HEK293T (cell line): ENCODE measurements around the gene SPIN4.

Experiments
- ARNT ChIP-seq: fragments of 450-650 bp; IDR thresholded peaks from 2 replicates; pipeline ENCODE4 v1.6.1; 2017; ENCODE audit warnings: mild to moderate bottlenecking
- BHLHE40 ChIP-seq: fragments of 450-650 bp; IDR thresholded peaks from 2 replicates; pipeline ENCODE4 v1.6.1; 2016; ENCODE audit warnings: mild to moderate bottlenecking, moderate library complexity, borderline replicate concordance
- CTBP1 ChIP-seq: fragments of 450-650 bp; IDR thresholded peaks from 2 replicates; pipeline ENCODE4 v1.6.1; 2016; ENCODE audit warnings: borderline replicate concordance
- ELF4 ChIP-seq: fragments of 450-650 bp; IDR thresholded peaks from 2 replicates; pipeline ENCODE4 v1.6.1; 2017; ENCODE audit warnings: antibody characterized with exemption
- FOXA1 ChIP-seq: fragments of 450-650 bp; IDR thresholded peaks from 2 replicates; pipeline ENCODE4 v1.6.1; 2016; ENCODE audit warnings: mild to moderate bottlenecking
- FOXK2 ChIP-seq: fragments of 450-650 bp; IDR thresholded peaks from 2 replicates; pipeline ENCODE4 v1.6.1; 2016; ENCODE audit warnings: mild to moderate bottlenecking
- FOXM1 ChIP-seq: fragments of 450-650 bp; IDR thresholded peaks from 2 replicates; pipeline ENCODE4 v1.6.1; 2017; ENCODE audit warnings: mild to moderate bottlenecking, borderline replicate concordance
- HDGF ChIP-seq: fragments of 450-650 bp; IDR thresholded peaks from 2 replicates; pipeline ENCODE4 v1.6.1; 2017; ENCODE audit warnings: antibody characterized with exemption, borderline replicate concordance
- NFRKB ChIP-seq: fragments of 450-650 bp; IDR thresholded peaks from 2 replicates; pipeline ENCODE4 v1.6.1; 2016; ENCODE audit warnings: mild to moderate bottlenecking, moderate library complexity
- PKNOX1 ChIP-seq: fragments of 450-650 bp; IDR thresholded peaks from 2 replicates; pipeline ENCODE4 v1.6.1; 2016
- SP1 ChIP-seq: fragments of 450-650 bp; IDR thresholded peaks from 2 replicates; pipeline ENCODE4 v1.6.1; 2017
- SUZ12 ChIP-seq: fragments of 450-650 bp; IDR thresholded peaks from 2 replicates; pipeline ENCODE4 v1.6.1; 2016; ENCODE audit warnings: mild to moderate bottlenecking
- ZNF384 ChIP-seq: fragments of 450-650 bp; IDR thresholded peaks from 2 replicates; pipeline ENCODE4 v1.6.1; 2016

- no peak for TF ChIP-seq ELF4
- TF ChIP-seq ZNF384, result no peak
- TF ChIP-seq FOXA1, result no peak
- TF ChIP-seq SP1, result no peak
- no peak for TF ChIP-seq CTBP1
- TF ChIP-seq HDGF, result no peak
- TF ChIP-seq ARNT, result no peak
- TF ChIP-seq BHLHE40, result no peak
- TF ChIP-seq NFRKB, result no peak
- TF ChIP-seq FOXM1, result no peak
- TF ChIP-seq PKNOX1, result no peak
- no peak for TF ChIP-seq SUZ12
- TF ChIP-seq FOXK2, result no peak
Observed at GRCh38 chrX:63327788-63328187, 23.3 kb downstream of the SPIN4 start.
